Muscle layer of duodenum (tissue), 2 donors: ENCODE data around the gene ARMH3.
"Not testable (repeated sequence)": the region's sequence is repeated elsewhere in the genome, so short reads cannot be mapped to it uniquely, and the experiment has no call there.

Experiments
- H3K27ac ChIP-seq: one replicate; pipeline ENCODE4 v1.7.0; 2013; ENCODE audit warnings: mild to moderate bottlenecking, low read length
- H3K27me3 ChIP-seq: one replicate; pipeline ENCODE4 v1.7.0; 2013; ENCODE audit warnings: low read depth, mild to moderate bottlenecking, control low read depth, low read length
- H3K36me3 ChIP-seq, 2 donors: one replicate each; pipeline ENCODE4 v1.7.0; 2013; ENCODE audit warnings: low read length in 2 of 2, control low read depth in 1 of 2, mild to moderate bottlenecking in 1 of 2; ENCODE audit not compliant: insufficient read depth in 2 of 2, control insufficient read depth in 1 of 2
- H3K4me1 ChIP-seq, 2 donors: one replicate each; pipeline ENCODE4 v1.7.0; 2013; ENCODE audit warnings: low read length in 2 of 2, mild to moderate bottlenecking in 2 of 2, control low read depth in 1 of 2, moderate library complexity in 1 of 2; ENCODE audit not compliant: insufficient read depth in 2 of 2, control insufficient read depth in 1 of 2
- H3K4me3 ChIP-seq, 2 donors: one replicate each; pipeline ENCODE4 v1.7.0; 2013; ENCODE audit warnings: low read length in 2 of 2, low read depth in 1 of 2, mild to moderate bottlenecking in 1 of 2
- H3K9me3 ChIP-seq, 2 donors: one replicate each; pipeline ENCODE4 v1.7.0; 2013; ENCODE audit warnings: low read length in 2 of 2, control low read depth in 1 of 2, mild to moderate bottlenecking in 1 of 2; ENCODE audit not compliant: control insufficient read depth in 1 of 2
- donor health status: healthy.

The ARMH3 gene

DNA sequence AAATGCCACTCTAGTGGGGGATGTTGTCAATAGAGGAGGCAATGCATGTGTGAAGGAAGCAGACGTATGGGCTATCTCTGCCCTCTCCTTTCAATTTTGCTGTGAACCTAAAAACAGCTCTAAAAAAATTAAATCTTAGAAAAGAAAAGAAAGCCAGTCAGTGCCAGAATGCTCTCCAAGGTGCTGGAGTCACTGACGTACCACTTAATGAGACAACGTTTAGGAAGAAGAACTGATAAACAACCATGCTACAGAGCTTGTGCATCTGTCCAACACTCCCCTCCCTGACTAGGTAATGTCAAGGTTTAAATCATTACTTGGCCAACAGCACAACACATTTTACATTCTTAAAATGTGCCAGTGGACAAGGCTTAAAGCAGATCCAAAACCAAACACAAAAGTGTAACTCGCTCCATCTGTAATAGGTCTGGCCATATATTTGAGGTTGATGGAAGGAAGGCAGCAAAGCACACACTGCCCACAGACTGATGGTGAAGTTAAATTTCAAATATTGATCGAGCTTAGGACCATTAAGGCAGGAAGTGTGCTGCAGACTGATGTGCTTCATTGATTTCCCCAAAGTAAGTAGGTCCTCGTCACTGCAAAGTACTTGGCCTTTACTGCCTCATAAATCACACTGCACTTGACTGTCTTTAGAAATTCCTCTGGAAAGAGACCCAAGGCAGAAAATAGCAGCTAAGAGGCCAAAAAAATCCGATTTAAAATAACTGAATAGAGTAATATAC is 15.5 kb downstream of the ARMH3 start:
- no peaks in the 10 kb centered on the region for H3K27me3 ChIP-seq
- H3K4me3 ChIP-seq: no peak overlapping the region
- H3K36me3 ChIP-seq: peaks cover 0 to 7% of the 10 kb centered on the region in 2 donors
- no peaks in the 10 kb centered on the region for H3K9me3 ChIP-seq
- no peak overlapping the region for H3K27ac ChIP-seq
- peaks cover 0 to 4% of the 10 kb centered on the region in 2 donors for H3K4me1 ChIP-seq

DNA sequence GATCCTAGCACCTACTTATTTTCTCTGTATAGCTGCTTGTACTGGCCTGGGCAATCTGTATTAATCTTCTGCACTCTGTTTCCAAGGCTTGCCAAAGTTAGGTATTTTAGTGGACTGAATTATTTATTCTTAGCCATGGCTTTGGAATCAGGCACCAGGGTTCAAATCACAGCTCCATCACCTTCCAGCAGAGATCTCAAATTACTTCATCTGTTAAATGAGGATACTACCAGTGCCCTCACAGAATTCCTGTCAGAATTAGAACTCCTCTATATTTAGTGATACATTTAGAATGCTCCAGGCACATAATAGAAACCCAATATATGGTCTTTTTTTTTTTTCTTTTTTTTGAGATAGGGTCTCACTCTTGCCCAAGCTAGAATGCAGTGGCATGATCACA is 17.6 kb downstream of the ARMH3 start:
- peaks cover 0 to 7% of the 10 kb centered on the region in 2 donors for H3K36me3 ChIP-seq
- H3K9me3 ChIP-seq: no peaks in the 10 kb centered on the region

DNA sequence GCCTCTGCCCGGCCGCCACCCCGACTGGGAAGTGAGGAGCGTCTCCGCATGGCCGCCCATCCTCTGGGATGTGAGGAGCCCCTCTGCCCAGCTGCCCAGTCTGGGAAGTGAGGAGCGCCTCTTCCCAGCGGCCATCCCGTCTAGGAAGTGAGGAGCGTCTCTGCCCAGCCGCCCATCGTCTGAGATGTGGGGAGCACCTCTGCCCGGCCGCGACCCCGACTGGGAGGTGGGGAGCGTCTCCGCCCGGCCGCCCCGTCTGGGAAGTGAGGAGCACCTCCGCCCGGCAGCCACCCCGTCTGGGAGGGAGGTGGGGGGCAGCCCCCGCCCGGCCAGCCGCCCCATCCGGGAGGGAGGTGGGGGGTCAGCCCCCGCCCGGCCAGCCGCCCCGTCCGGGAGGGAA is 20.2 kb downstream of the ARMH3 start:
- peaks cover 7 to 25% of the 10 kb centered on the region in 2 donors for H3K36me3 ChIP-seq
- H3K27ac ChIP-seq, H3K9me3 ChIP-seq, H3K4me1 ChIP-seq, H3K4me3 ChIP-seq, H3K27me3 ChIP-seq: not testable (repeated sequence)

More for the DNA sequence above, 17.6 kb downstream of the ARMH3 start:
- peaks cover 0 to 4% of the 10 kb centered on the region in 2 donors for H3K4me1 ChIP-seq
- H3K27me3 ChIP-seq: no peaks in the 10 kb centered on the region
- no peak overlapping the region for H3K27ac ChIP-seq
- no peak overlapping the region for H3K4me3 ChIP-seq

DNA sequence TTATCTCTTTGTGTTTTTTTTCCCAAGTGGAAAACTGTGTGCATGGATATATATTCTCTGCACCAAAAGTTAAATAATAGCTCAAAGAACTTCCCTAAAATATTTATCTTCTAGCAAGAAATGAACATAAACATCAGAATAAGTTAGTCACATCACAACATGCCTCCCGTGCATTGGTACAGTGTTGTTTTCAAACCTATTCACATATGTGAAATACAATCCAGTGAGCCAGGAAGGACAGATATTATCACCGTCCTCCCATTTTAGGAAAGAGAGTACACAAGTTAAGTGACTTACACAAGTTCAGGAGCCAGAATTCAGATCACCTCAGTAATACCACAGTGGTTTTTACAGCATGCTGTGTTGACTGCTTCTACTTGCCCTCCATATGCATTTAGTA is 22.2 kb downstream of the ARMH3 start:
- Histone ChIP-seq H3K36me3 (peaks cover 16 to 37% of the 10 kb centered on the region in 2 donors), H3K27ac (no peak overlapping the region), H3K4me1 (no peaks in the 10 kb centered on the region), H3K27me3 (no peaks in the 10 kb centered on the region), H3K4me3 (no peak overlapping the region), H3K9me3 (no peaks in the 10 kb centered on the region)

GRCh38 chr10:102027261-102027660 is 28.7 kb downstream of the ARMH3 start:
- Histone ChIP-seq H3K4me3 (no peak overlapping the region), H3K4me1 (no peaks in the 10 kb centered on the region), H3K36me3 (peaks cover 27 to 72% of the 10 kb centered on the region in 2 donors), H3K27me3 (no peaks in the 10 kb centered on the region), H3K27ac (no peak overlapping the region), H3K9me3 (no peaks in the 10 kb centered on the region)

DNA sequence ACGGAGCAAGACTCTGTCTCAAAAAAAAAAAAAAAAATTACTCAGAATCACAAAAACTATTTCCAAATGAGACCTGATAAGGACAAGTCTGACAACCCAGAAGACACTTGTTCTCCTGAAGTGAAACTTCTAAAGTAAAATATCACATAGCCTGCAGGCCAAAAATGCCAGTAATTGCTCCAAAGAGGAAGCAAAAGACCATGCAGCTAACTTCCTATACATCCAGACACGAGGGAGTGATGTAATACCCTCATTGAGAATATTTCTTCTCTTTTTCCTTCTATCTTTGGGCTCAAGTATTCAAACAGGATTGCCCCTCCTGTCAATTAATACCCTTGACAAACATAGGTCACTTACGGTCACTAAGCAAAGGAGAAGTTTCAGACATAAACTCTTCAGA is 31.2 kb downstream of the ARMH3 start:
- no peaks in the 10 kb centered on the region for H3K27me3 ChIP-seq
- no peak overlapping the region for H3K4me3 ChIP-seq
- H3K36me3 ChIP-seq: peaks cover 27 to 68% of the 10 kb centered on the region in 2 donors
- no peaks in the 10 kb centered on the region for H3K9me3 ChIP-seq
- no peaks in the 10 kb centered on the region for H3K4me1 ChIP-seq
- H3K27ac ChIP-seq: no peak overlapping the region

DNA sequence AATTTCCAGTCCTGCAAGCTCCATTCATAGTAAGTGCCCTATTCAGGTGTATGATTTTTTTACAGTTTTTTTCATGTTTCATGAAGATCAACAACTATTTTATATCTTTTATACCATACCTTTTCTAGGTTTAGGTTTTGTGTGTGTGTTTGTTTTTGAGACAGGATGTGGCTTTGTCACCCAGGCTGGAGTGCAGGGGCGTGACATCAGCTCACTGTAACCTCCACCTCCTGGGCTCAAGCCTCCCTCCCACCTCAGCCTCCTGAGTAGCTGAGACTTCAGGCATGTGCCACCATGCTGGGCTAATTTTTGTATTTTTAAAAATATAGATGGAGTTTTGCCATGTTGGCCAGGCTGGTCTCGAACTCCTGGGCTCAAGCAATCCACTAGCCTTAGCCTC is 35.0 kb downstream of the ARMH3 start:
- Histone ChIP-seq H3K36me3 (peaks cover 16 to 46% of the 10 kb centered on the region in 2 donors), H3K27me3 (no peaks in the 10 kb centered on the region), H3K4me1 (no peaks in the 10 kb centered on the region), H3K27ac (no peak overlapping the region), H3K9me3 (no peaks in the 10 kb centered on the region), H3K4me3 (no peak overlapping the region)

DNA sequence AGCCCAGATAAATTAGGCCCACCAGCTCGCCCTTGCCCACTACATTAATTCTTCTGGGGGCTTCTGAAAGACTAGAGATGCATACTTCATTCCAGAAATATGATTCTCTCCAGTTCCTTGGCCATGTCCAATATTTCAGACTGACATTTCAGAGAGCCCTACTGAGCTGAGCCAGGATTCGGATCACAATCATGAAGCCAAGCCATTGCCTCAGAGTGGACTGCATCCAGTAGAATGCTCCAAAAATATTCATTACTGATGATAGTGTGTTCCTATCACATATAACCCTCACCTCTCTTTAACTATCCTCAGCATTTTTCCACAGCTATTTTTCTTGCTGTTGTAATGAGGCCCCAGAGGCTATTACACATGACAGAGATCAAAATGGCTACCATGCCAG is 38.7 kb downstream of the ARMH3 start:
- H3K4me3 ChIP-seq: no peak overlapping the region
- no peaks in the 10 kb centered on the region for H3K27me3 ChIP-seq
- no peak overlapping the region for H3K27ac ChIP-seq
- H3K9me3 ChIP-seq: no peaks in the 10 kb centered on the region
- H3K36me3 ChIP-seq: peaks cover 23 to 43% of the 10 kb centered on the region in 2 donors
- H3K4me1 ChIP-seq: no peaks in the 10 kb centered on the region

DNA sequence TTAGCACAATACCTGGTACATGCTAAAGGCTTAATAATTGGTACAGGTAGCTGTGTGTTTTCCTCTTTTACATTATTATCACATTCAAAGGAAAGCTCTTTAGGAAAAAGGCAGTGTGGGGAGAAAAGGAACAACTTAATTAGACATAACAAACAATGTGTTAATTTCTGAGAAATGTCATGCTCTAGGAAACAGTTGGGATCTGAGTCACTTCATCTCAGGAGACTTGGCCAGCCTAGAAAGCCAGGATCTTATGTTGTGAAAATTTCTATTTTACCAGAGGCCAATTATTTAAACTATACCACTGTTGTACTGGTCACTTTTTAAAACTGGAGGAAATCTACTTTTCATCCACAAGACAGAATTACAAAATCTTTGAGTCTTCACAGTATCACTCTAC is 39.6 kb downstream of the ARMH3 start:
- Histone ChIP-seq H3K4me3 (no peak overlapping the region), H3K4me1 (no peaks in the 10 kb centered on the region), H3K27ac (no peak overlapping the region), H3K36me3 (peaks cover 23 to 48% of the 10 kb centered on the region in 2 donors), H3K9me3 (no peaks in the 10 kb centered on the region), H3K27me3 (no peaks in the 10 kb centered on the region)

GRCh38 chr10:102010961-102011360 is 45.0 kb downstream of the ARMH3 start:
- peaks cover 28 to 37% of the 10 kb centered on the region in 2 donors for H3K36me3 ChIP-seq
- H3K27me3 ChIP-seq: no peaks in the 10 kb centered on the region
- H3K4me1 ChIP-seq: peaks cover 0 to 4% of the 10 kb centered on the region in 2 donors
- H3K9me3 ChIP-seq: no peaks in the 10 kb centered on the region
- no peak overlapping the region for H3K27ac ChIP-seq
- no peak overlapping the region for H3K4me3 ChIP-seq

GRCh38 chr10:102009801-102010425 is 46.1 kb downstream of the ARMH3 start:
- H3K36me3 ChIP-seq: peaks cover 34 to 37% of the 10 kb centered on the region in 2 donors
- H3K9me3 ChIP-seq: no peaks in the 10 kb centered on the region
- H3K4me3 ChIP-seq: no peak overlapping the region
- no peak overlapping the region for H3K27ac ChIP-seq
- H3K27me3 ChIP-seq: no peaks in the 10 kb centered on the region
- peaks cover 0 to 4% of the 10 kb centered on the region in 2 donors for H3K4me1 ChIP-seq
